ENCODE data around the gene MT1E.
A peak's percentile ranks its signal among the peaks of the same experiment; 100 is the strongest.
"Not testable (repeated sequence)": the region's sequence is repeated elsewhere in the genome, so short reads cannot be mapped to it uniquely, and the experiment has no call there.

Gene MT1E

GRCh38 chr16:56649271-56649670 is 23.7 kb downstream of the MT1E start:
- no peak for DNase-seq

DNA sequence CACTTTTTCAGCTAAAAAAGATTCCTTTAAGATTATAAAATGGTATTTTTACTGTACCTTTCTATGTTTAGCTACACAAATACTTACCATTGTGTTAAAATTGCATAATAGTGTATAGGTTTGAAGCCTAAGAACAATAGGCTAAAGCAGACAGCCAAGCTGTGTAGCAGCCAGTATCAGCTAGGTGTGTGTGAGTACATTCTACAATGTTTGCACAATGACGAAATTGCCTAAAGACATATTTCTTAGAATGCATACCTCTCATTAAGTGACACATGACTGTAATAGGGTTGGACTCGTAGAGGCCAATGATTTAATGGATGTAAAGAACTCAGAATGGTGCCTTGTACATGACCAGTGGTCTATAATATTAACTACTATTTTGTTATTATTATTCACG is 24.2 kb downstream of the MT1E start:
- DNase-seq = no peak

- no peak for DNase-seq
Measured at GRCh38 chr16:56651586-56651985, 26.0 kb downstream of the MT1E start, which contains the start of gene MT1B. Gene MT1B (plus strand): TSS chr16:56651886. CDS start chr16:56651954, 68 bp downstream.

DNA sequence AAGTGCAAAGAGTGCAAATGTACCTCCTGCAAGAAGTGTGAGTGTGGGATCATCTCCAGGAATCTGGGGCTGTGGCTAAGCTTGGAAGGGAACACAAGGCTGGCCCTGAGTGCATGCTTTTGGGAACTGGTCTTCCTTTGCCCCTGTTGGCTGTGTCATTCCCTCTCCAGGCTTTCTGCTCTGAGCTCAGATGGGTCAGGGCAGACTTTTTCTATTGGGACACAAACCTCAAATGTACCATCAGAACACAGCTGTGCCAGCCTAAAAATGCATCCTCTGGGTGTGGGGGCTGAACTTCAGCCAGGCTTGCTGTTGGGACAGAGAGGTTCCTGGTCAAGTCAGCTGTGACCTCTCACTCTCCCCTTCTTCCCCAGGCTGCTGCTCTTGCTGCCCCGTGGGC is 27.0 kb downstream of the MT1E start:
- DNase-seq = no peak

- DNase-seq = no peak
Measured at GRCh38 chr16:56653218-56653617, 27.6 kb downstream of the MT1E start.

GRCh38 chr16:56657555-56658326 is 32.2 kb downstream of the MT1E start, which contains the start of gene MT1F:
Gene MT1F (plus strand): TSS chr16:56657959. CDS start chr16:56658059, 100 bp downstream.
- DNase-seq = peak; percentile 11

DNA sequence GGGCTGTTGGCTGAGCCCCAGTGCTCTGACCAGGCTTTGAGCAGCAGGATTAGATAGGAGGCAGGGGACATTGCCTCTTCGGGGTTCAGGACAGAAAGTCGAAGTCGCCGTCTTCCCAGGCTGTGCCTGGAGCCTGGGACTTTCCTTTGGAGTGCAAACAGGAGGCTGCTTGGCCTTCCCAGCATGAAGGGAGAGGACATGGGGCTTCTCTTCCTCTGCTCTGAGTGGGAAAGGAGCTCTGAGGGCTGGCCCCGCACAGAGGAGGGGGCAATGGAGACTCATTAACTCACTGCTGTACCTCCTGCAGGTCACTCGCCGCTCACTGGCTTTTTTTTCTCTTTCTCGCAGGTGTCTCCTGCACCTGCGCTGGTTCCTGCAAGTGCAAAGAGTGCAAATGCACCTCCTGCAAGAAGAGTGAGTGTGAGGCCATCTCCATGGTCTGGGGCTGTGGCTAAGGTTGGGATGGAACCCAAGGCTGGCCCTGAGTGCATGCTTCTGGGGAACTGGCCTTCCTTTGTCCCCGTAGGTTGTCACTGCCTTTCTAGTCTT is 32.8 kb downstream of the MT1E start:
- no peak for DNase-seq

- no peak for DNase-seq
Measured at GRCh38 chr16:56662357-56663354, 37.1 kb downstream of the MT1E start.

- no peak for DNase-seq
Measured at GRCh38 chr16:56664506-56664905, 38.9 kb downstream of the MT1E start.

- DNase-seq = not testable (repeated sequence)
Measured at GRCh38 chr16:56665286-56666261, 40.0 kb downstream of the MT1E start.

DNA sequence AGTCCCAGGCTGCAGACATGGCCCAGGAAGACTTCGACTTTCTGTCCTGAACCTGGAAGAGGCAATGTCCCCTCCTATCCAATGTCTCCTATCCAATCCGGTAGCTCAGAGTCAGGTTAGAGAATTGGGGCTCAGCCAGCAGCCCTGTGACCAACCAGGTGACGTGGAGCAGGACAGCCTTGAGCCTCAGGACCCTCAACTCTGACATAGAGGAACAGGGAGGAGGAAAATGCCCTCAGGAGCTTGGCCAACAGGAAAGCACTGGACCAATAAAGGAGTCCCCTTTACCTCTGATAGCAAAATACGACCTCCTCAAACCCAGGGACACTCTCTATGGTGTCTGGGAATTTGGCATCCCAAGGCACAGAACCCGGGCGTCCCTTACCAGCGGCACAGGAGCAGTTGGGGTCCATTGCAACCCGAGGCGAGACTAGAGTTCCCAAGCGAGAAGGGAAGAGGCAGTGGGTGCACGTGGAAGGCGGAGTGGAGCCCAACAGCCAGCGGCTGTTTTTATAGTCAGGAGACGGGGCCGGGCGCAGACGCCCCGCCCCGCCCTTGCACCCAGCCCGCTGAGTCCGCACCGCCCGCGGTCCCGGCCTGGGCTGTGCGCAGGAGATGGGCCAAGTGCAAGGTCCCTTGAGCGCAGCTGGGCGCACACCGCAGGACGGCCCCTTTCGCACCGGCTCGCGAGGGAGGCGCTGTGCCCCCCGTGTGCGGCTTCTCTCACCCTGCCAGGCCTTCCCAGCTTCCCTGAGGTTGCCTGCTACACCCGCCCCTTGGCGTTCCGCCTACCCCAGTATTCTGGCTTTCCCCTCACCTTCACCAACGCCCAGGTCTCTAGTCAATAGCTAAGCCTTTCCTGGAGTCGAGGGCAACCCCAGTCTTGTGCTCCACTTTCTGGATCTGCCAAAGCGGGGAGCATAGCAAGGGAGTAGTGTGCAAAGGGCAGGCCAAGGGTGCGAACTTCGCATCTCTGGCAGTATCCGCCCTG is 42.3 kb downstream of the MT1E start, which contains the start of gene MT1G:
MT1G (minus strand) TSS at position 485 of the 991 bp plus-strand sequence; CDS start at position 413, 72 bp downstream.
- no peak for DNase-seq

DNA sequence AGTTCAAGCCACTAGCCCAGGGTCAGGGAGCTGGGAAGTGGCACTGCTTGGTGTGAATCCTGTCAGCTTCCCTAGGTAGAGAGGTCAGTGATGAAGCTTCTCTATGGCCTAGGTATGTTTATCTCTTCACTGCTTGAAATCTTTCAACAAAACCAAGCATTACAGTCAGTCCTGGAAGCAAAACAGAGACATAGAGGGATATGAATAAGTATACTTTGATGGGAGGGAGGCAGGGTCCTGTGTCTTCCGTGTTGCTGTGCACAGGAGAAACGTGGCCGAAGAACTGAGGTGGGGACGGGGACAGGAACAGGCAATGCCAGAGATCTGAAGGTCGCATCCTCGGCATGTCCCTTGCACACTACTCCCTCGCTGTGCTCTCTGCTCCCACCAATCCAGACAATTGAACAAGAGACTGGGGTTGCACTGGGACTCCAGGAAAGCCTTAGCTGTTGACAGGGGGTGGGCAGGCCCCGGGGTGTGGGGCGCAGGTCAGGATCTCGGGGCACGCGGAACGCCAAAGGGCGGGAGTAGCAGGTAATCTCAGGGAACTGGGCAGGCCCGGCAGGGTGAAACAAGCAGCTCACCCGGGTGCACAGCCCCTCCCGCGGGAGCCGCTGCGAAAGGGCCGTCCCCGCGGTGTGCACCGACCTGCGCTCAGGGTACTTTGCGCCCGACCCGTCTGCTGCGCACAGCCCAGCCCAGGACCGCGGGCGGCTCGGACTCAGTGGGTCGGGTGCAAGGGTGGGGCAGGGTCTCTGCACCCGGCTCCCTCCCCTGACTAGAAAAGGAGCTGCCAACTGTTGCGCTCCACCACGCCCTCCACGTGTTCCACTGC is 43.6 kb downstream of the MT1E start, which contains the start of gene MT1H:
MT1H (plus strand) TSS at position 810 of the 835 bp plus-strand sequence. CDS start 71 bp downstream, outside the sequence.
- no peak for DNase-seq

- DNase-seq = no peak
Measured at GRCh38 chr16:56669840-56670619, 44.4 kb downstream of the MT1E start.

- DNase-seq = no peak
Measured at GRCh38 chr16:56670620-56670934, 45.0 kb downstream of the MT1E start.

- DNase-seq = not testable (repeated sequence)
Measured at GRCh38 chr16:56671691-56672090, 46.1 kb downstream of the MT1E start.

GRCh38 chr16:56672171-56672570 is 46.6 kb downstream of the MT1E start:
- DNase-seq = not testable (repeated sequence)

DNA sequence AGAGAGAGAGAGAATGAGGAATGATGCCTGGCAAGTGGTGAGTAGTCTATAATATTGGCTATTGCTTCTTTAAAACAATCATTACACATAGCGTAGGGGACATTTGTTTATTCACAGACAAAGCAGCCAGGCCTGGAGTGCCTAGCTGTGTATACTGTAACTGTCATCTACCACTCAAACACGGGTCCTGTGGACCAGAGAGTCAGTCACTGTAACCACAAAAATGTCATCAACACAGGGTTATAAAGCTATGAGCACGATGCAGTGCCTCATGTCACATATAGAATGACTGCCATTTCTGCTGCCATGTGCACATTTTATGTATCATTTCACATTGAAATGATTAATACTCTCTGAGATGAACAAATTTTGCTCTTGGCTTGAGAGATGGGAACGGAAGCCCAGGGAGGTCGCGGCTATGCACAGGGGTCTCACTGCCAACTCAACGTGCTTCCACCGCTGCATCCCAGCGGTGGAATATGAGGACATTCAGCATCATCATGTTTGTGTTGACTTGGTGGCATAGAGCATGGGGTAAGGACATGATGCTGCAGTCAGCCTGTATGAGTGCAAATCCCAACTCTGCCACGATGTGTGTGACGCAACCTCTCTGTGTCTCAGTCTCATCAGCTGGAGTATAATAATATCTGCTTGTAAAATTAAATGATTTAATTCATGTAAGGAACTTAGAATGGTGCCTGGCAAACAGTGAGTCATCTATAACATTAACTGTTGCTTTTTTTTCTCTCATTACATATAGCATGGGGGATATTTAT is 47.4 kb downstream of the MT1E start:
- DNase-seq = no peak

DNA sequence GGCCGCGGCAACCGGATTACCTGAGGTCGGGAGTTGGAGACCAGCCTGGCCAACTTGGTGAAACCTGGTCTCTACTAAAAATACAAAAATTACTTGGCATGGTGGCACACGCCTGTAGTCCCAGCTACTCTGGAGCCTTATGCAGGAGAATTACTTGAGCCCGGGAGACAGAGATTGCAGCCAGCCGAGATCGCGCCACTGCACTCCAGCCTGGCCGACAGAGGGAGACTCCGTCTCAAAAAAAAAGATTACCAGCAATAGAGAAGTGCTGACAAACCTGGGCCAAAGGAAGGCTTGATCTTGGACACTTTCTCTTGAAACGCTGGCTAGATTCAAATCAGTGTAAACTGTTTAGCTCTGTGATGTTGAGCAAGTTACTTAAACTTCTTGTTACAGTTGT is 48.3 kb downstream of the MT1E start:
- DNase-seq = no peak
